GM12878 (cell line): ENCODE results near the gene MAN1B1.

Experiments
- BCLAF1 ChIP-seq: fragments of 450-650 bp; IDR thresholded peaks from 2 replicates; pipeline ENCODE4 v1.6.1; 2017; ENCODE audit warnings: antibody characterized with exemption, mild to moderate bottlenecking, moderate library complexity
- CBX5 ChIP-seq: sonication (generic); IDR thresholded peaks from 2 replicates; pipeline ENCODE4 v1.6.1; 2016; ENCODE audit warnings: low read depth, moderate library complexity, mild to moderate bottlenecking, inconsistent platforms
- CTCF ChIP-seq, 3 experiments: IDR thresholded peaks in 2 of 3; conservative IDR thresholded peaks in 1 of 3; 2 replicates each; pipeline ENCODE4 v1.5.1; 2011; ENCODE audit warnings: low read depth in 3 of 3, low read length in 3 of 3, mild to moderate bottlenecking in 3 of 3, control low read depth in 2 of 3, moderate library complexity in 2 of 3, inconsistent platforms in 1 of 3, mixed read lengths in 1 of 3; ENCODE audit not compliant: control insufficient read depth in 2 of 3, insufficient read depth in 1 of 3; ENCODE audit errors: extremely low read depth in 1 of 3
- E2F8 ChIP-seq: fragments of 450-650 bp; IDR thresholded peaks from 2 replicates; pipeline ENCODE4 v1.6.1; 2018; ENCODE audit warnings: mild to moderate bottlenecking, low read depth, moderate library complexity; ENCODE audit not compliant: partially characterized antibody
- GABPA ChIP-seq: IDR thresholded peaks from 2 replicates; pipeline ENCODE4 v1.6.1; 2014; ENCODE audit warnings: antibody characterized with exemption, low read depth, mild to moderate bottlenecking, inconsistent platforms
- NR2C2 ChIP-seq: IDR thresholded peaks from 2 replicates; pipeline ENCODE4 v1.6.1; 2011; ENCODE audit warnings: borderline replicate concordance, low read depth; ENCODE audit not compliant: control insufficient read depth, insufficient read length
- POLR2A ChIP-seq: IDR thresholded peaks from 2 replicates; pipeline ENCODE4 v1.6.1; 2011; ENCODE audit warnings: low read depth, mild to moderate bottlenecking, low read length
- RELA ChIP-seq: fragments of 450-650 bp; IDR thresholded peaks from 2 replicates; pipeline ENCODE4 v1.8.0; 2014; ENCODE audit warnings: borderline replicate concordance; ENCODE audit not compliant: partially characterized antibody
- SIN3A ChIP-seq: IDR thresholded peaks from 2 replicates; pipeline ENCODE4 v1.6.1; 2012; ENCODE audit warnings: low read depth, low read length, improper control_type of control experiment
- SIX5 ChIP-seq: IDR thresholded peaks from 2 replicates; pipeline ENCODE4 v1.6.1; 2011; ENCODE audit warnings: mild to moderate bottlenecking, low read depth, low read length, moderate library complexity; ENCODE audit not compliant: severe bottlenecking
- TARDBP ChIP-seq: IDR thresholded peaks from 2 replicates; pipeline ENCODE4 v1.6.1; 2016; ENCODE audit warnings: borderline replicate concordance
- USF2 ChIP-seq: IDR thresholded peaks from 2 replicates; pipeline ENCODE4 v1.6.1; 2011; ENCODE audit warnings: low read depth, low read length, improper control_type of control experiment, borderline replicate concordance

GRCh38 chr9:137148242-137148641, 61.5 kb downstream of the MAN1B1 start:
- no peak for TF ChIP-seq POLR2A
- no peak for TF ChIP-seq CBX5
- no peak for TF ChIP-seq CTCF (IDR thresholded peaks at IDR 0.05 in 2 of 3, conservative IDR thresholded peaks at IDR 0.05 in 1 of 3; ENCODE audit: control insufficient read depth in 2 of 3, extremely low read depth in 1 of 3, insufficient read depth in 1 of 3, low read depth in 3 of 3, low read length in 3 of 3)
- no peak for TF ChIP-seq SIX5
- no peak for TF ChIP-seq USF2
- TF ChIP-seq BCLAF1, result no peak
- no peak for TF ChIP-seq E2F8
- TF ChIP-seq SIN3A, result no peak
- TF ChIP-seq GABPA, result no peak
- no peak for TF ChIP-seq NR2C2
- no peak for TF ChIP-seq TARDBP
- TF ChIP-seq RELA, result no peak
